CD4-positive, alpha-beta T cell treated with Interleukin-6 for 4 hours (primary cell): ENCODE data around the gene BCL11B.
A peak's percentile ranks its signal among the peaks of the same experiment; 100 is the strongest.

Source experiments
- DNase-seq: peaks from one replicate; pipeline ENCODE4 v3.0.0-alpha.2; 2020; ENCODE audit warnings: mixed read lengths

BCL11B gene

DNA sequence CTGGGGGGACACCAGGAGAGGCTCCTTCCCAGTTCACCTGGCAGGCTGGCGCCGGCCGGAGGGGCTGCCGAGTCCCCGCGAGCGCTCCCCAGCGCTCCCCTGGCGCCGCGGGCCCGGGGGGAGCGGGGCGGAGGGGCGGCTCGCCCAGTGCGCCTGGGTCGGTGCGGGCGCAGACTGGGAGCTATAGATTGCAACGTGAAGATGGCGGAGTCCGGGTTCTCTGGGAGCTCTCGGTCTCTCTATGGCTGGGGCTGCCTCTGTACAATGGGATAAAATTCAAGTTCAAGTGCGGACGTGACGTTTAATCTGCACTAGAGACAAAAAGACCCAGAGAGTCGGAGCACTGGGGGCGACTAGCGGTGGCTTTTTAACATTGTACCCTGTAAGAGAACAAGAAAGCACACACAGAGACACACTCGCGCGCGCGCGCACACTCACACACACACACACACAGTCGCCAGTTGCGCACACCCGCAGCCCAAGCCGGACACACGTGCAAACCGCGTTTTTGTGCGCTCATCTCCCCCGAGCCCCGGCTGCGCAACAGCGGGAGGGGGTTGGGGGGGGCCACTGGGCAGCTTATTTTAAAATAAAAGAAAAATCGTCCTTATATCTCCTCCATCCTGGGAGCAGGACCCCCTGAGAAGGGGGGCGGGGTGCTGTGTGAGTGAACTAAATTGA is at the start of gene BCL11B:
TSS of gene BCL11B (minus strand) at position 247 of the 681 bp plus-strand sequence. CDS start 979 bp downstream, outside the sequence.
- DNase-seq = peak; percentile 94

DNA sequence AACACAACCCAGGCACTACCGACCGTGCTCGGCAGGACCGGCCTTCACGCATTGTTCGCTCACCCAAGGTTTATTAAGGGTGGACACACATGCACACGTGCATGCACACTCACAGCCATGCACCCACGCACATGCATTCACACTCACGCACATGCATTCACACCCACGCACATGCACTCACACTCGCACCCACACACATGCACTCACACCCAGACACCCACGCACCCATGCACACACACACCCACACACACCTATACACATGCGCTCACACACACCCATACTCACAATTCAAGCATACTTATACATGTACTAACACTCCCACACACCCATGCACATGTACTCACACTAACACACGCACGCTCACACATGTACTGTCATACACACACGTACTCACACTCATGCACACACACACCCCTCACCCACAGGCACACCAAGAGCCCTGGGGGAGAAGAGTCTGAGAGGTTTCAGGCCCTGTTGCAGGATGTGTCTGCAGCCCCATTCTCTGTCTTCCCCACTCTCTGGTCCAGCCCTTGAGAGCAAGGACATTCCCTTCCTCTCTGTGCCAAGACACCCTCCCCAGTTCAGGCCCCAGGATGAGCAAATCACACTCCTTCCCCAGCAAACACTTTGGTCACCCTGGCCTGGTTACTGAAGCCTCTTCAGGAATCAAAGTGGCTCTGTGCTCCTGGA is 49.4 kb upstream of the BCL11B start:
- no peak for DNase-seq

DNA sequence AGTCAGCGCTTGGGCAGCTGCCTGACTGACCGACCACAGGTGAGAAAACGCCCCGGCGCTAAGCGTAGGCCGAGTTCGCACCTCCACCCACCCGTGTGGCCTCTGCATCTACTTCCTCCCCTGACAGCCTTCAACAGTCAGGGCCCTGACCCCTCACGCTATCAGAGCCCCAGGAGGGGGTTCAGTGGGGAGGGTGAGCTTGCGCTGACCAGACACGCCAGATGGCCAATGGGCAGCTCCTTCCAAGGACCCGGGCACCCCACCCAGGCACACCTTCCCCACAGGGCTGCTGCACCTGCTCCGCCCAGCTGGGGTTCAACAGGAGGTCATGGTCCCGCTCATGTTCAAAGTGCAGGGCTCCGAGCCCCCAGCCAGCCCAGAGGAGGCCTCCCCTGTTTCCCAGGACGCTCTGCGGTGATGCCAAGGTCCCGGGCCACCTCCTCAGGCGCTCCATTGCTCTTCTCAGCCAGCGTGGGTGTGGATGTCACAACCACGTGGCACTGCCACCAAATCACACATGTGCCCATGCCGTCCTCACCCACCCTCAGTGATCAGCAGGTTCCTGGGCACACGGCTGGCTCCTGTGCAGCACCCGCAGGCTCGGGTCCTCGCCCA is 48.7 kb upstream of the BCL11B start:
- DNase-seq = no peak

DNA sequence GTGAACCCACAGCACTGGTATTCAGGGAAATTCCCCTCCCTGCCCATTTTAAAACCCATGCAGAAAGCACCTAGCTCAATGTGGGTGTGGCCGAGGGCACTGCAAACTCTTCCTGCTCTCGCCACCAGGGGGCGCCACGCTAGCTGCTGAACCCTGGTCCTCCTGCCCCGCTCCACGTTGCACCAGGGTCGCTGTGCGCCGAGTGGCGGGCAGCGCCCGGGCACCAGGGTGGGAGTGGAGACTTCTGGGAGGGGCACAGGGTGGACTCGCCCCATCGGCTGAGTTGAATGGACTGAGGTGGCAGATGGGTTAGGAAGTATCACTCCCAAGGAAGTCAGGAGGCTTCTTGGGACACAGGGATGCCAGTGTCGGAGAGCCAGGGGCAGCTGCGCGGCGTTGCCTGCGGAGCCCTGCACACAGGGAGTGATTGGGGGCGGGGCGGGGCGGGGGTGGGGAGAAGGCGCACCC is 48.1 kb upstream of the BCL11B start:
- peak; percentile 67 for DNase-seq

DNA sequence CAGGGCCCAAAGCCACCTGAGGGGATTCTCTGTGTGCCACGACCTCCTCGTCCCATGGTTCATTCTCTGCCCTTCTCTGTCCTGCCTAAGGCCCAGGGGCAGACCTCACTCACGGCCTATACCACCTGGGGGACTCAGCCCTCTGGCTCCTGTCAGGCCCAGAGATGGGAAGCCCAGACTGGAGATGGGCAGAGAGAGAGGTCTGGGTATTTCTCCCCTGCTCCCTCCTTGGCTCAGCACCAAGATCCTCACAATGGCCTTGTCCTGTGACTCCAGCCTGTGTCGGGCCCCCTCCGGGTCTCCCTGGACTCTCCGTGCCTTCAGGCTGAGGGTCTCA is 46.9 kb upstream of the BCL11B start:
- no peak for DNase-seq

DNA sequence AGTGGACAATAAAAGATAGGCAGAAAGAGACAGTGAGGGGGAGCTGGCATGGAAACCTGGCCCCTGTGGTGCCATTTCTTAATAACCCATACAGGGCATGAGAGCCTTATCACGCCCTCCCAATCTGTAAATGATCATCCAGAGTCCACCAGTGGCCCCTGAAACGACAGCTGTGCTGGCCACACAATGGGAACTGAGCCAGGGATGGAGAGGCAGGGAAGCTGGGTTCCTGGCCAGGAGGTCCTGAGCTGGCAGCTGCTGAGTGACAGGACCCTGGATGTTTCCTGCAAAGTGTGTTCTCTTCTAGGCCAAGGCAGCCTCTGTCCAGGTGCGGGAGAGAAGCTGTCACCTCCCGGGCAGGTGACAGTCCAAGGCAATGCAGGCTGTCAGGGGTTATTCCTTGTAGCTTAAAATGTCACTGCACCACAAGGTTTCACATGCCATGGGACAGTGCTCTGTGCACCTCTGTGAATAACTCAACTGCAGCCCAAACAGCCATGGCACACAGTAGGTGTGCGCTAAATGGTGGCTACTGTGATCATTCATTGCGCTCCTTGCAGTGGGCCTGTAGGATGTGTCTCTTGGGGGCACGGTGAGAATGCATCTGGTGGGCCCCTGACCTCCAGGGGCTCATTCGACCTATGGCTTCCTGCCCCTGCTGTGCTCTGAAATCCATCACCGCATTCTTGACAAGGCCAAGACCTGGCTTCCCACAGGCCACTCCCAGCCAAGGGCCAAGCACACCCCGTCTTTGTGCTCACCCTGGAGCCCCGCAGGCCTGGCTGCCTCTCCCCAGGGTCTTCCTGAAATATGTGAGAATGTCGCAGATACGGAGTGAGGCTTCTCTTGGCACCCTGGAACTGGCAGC is 46.3 kb upstream of the BCL11B start:
- DNase-seq = no peak

DNA sequence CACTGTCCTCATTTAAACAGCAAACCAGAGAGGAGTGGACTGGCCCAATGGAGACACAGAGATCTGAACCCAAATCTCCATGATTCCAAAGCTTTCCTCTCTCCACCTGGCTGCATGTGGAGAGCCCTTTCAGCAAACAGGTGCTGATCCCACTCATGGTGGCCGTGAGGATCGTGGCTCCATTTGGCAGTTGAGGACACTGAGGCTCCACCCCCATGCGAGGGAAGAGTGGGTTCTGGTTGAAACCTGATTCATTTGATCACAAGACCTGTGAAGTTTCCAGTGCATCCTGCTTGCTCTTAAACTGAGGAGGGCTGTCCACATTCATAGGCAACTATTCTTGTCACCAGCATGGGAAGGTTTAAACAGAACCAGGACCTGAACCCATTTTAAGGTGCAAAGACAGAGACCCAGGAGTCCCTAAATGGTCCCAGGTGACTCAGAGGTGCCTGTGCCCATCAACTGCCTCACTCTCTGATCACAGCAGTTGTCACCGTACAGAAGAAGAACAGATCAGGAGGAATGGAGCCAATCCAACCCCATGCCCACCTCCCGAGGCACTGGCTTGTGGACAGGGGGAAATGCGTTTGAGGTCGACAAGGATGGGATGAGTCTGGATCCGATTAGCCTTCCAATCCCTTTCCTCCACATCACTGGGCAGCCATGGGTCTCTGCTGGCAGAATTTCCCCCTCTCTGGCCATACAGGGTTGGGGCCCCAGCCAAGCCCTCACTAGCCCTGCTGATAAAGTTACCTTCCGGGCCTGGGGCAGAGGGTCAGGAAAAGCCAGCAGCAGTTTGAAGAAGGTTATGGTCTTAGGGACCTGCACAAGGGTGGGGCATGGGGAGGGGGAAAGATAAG is 45.5 kb upstream of the BCL11B start:
- DNase-seq = no peak

DNA sequence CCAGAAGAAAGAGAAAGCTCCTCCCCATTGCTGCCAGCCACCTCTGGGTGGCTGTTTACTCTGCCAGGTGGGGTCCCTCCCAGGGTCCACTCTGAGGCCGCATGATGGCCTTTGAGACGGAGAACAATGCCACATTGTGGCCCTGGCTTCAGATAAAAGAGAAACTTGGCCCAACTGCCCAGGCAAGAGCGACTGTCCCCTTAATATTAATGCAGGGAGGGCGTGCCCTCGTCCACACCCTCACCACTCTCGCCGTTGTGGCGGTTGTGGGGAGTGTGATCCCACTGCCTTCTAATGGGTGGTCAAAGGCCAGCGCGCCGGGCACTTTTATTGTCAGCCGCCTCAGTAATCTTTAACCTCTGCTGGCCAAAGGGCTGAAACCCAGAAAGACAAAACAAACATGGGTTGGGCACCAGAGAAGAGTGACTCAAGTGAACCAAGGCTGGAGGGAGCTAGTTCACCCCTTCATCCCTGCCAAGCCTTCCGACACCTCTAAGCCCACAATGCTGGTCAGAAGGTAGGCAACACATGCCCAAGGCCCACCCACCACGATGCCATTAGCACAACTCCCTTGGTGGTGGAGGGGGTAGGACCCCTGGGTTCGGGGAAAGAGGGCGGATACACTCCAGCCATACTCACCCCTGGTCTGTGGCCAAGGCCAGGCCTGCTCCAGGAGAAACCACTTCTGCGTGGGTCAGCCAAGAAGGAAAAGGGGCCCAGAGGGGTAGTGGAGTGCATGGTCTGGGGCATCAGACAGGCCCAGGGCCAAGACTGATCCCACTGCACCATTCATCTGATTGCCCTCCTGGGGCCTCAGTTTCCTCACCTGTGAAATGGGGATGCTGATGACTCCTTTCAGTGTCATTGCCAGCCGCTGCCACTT is 44.5 kb upstream of the BCL11B start:
- DNase-seq = no peak

DNA sequence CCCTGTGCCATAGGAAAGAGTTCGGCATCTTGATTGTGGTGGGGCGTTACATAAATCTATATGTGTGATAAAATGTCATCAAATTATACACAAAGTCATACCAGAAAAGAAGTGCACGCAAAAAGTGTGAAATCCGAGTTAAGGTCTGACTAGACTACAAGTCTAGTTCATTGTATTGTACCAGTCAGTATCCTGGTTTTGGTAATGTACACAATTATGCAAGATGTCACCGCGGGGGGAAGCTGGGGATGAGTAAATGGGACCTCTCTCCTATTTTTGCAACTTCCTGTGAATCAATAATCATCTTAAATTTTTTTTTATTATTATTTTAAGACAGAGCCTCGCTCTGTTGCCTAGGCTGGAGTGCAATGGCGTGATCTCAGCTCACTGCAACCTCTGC is 43.2 kb upstream of the BCL11B start:
- DNase-seq = no peak

DNA sequence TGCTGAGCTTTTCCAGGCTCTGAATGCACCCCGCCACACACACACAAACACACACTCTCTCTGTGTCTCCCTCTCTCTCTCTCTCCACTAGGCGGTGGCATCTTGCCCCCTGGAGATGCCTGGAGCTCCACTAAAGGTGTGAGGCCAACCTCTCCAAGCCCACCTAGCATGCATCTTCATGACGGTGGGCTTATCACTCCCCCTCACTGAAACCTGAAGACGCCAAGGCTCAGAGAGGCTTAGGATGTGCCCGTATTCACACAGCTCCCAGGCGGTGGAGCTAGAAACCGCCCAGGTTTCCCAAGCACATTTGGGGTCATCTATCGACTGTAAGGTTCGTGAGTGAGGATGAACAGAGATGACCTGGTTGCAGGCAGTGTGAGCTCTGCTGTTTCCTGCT is 42.6 kb upstream of the BCL11B start:
- no peak for DNase-seq

DNA sequence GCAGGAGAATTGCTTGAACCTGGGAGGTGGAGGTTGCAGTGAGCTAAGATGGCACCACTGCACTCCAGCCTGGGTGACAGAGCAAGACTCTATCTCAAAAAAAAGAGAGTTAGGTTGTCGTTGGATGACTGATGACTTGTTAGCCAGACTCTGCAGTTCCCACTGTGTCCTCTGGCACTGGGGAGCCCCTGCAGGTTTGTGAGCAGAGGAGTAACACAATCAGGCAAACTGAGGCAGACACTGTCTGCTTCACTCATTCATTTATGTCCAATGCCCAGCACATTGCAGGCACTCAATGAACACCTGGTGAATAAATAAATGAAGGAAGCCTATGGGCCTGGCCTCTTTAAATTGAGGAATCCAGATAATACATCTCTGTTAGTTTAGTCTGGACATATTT is 41.2 kb upstream of the BCL11B start:
- DNase-seq = no peak

DNA sequence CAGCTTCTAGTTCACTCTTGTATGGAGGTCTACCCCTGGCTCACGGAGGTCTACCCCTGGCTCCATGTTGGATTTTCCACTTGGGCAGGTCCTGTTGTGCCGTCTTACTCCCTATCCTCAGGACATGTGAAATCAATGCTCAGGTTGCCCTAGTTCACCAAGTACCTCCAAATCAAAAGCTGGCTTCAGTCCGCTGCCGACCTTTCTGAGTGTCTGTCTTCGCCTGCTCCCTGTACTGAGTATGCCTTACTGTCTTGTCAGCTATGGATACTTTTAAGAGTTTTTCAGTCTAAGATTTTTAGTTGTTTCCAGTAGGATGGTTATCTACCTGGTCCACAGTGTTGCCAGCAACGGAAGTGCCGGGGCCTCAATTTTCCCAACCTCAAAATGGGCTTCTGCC is 40.1 kb upstream of the BCL11B start:
- DNase-seq = no peak

DNA sequence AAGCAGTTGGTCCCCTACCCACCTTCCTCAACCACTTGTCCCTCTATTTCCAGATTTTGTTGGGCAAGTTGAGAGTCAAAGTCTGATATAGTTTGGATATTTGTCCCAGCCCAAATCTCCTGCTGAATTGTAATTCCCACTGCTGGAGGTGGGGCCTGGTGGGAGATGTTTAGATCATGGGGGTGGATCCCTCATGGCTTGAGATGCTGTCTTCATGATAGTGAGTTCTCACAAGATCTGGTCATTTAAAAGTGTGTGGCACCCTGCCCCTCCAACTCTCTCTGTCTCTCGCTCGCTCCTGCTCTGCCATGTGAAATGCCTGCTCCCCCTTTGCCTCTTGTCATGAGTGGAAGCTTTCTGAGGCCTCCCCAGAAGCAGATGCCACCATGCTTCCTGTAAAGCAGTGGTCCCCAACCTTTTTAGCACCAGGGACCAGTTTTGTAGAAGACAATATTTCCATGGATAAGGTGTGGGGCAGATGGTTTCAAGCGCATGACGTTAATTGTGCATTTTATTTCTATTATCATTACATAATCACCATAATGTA is 37.3 kb upstream of the BCL11B start:
- DNase-seq = no peak

DNA sequence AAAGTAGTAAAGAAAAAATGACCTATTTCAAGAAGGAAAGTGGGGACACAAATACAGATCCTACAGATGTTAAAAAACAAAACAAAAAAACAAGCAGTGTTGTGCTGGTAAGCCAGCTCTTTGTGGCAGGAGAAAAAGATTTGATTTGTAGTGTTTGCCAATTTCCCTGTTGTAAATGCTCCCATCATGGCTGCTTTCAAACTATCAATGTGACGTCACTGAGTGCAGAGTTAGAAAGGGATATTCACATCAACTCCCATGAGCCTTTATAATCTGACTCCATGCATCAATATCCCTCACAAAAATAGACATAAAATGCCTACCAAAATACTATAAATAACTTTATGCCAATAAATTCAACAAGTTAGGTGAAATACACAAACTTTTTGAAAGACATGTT is 32.2 kb upstream of the BCL11B start:
- no peak for DNase-seq

DNA sequence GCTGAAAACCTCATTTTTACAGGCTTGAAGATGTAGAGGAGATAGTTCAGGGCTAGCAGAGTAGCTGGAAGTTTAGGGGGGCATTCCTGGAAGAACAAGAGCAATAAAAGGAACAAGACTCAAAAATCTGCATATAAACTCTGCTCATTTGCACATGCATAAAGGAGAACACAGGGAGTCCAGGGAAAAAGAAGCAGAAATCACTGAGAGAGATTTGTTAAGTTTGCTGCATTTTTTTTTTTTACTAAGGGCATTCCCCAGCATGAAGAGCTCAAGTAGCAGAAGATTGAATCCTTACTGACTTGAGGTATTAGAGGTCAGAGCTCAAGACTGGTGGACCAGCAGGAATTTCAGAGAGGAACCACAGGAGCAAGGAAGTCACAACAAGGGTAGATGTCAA is 28.2 kb upstream of the BCL11B start:
- no peak for DNase-seq

DNA sequence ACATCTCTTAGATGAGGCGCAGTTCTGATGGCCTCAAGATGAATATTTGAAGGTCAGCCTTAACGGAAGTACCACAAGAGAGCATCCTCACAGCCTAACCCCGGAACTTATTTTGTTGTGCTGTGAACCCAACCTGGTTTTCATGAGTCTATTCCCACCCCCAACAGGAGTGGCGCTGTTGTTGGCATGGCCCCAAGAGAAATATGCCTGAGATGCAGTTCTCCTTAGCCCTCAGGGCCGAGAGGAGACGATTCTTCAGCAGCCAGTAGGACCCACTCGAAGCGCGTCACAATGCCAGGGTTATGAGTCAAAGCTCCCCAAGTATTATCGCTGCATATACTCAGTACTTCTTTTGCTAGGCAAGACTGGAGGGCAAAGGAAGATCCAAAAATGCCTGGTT is 24.5 kb upstream of the BCL11B start:
- no peak for DNase-seq

DNA sequence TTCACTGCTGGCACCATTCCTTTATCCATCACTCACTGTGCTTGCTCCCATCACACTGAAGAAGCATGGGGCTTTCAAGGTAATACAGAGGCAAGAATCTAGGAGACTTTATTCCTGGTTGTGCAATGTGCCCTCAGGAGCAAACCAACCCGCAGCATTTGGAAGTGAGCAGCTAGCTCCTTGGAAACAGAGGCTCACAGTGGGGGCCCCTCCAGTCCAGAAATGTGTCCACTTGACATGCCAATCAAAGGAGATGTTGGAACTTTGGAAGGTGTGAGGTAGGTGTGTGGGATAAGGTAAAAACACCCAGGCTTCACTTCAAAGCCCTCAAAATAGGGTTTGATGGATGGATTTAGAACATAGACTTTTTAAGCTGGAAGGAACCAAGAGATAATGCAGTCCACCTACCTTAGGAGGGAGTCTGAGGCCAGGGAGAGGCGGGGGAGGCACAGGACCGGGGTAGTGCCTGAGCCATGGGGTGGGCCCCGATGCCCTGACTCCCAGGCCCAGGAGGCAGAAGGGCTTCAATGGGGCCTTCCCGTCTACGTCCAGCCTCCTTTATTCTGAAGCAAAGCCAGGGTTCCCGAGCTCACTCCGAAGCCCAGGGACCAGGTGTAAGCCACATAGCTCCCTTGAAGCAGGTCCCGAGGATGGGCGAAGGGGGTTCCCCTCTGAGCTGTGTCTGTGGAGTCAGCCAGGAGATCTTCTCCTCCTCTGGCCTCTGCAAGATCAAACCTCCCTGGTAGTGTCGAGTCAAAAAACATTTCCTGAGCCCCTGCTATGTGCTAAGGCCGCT is 17.6 kb upstream of the BCL11B start:
- no peak for DNase-seq

DNA sequence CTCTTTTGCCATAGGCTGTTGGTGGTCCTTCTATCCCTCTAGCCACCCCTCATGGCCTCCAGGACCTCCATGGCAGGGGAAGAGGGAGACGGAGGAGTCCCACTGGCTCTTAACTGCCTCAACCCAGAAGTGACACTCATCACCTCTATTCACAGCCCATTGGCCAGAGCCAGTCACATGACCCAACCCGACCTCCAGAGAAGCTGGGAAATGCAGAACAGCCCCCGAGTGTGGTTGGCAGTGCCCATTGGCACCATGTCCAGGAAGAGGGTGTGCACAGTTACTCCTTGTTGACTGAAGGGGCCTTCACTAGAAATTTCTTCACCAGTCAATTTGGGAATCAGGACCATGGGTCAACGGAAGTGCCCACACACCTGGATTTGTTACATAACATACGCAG is 17.0 kb upstream of the BCL11B start:
- no peak for DNase-seq

DNA sequence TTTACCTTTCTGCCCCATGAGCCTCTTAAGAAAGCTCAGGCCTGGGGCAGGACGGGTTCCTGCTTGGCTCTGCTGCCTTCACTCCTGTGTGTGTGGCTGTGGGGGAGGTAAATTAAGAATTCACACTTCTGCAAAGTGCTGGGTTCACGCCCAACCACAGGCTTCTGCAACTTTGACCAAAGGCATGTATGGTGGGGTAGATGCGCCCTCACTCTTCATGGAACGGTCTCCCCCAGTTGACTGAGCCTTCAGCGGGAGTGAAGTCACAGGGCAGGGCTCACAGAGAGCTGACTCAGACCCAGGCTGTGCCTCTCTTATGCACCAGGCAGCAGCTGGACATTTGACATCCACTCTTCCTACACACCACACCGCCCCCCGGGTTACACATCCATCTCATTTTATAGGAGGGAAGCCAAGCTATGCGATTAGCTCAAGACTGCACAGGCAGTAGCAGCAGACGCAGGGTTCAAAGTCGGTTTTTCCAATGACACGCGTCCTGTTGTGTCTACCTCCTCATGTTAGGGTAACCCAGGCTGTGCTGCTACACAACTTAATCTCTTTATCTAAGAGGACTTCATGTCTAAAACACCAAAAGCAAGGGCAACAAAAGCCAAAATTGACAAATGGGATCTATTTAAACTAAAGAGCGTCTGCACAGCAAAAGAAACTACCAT is 15.4 kb upstream of the BCL11B start:
- DNase-seq = peak; percentile 13

DNA sequence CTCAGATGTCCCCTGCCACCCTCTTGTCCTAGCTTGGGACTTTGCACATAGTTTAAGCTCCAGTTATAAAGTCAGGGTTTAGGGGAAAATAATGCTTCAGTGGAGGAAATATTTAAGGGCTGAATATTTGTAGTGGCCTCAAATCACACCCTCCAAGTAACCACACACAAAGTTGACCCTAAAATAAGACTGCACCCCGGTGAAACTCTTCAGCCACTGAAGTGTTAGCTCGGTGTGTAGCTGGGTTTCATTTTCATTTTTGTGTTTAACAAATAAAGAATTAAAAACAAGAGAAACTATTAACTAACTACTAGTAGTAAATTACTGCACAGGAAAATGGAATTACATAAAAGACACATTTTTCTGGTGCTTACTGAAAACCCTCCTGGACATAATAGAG is 14.8 kb upstream of the BCL11B start:
- DNase-seq = no peak
